HUES48 (cell line): Measurements from ENCODE around the gene ARRDC2.
"Not testable (repeated sequence)": the region's sequence is repeated elsewhere in the genome, so short reads cannot be mapped to it uniquely, and the experiment has no call there.

Source experiments
- H3K27ac ChIP-seq: one replicate; pipeline ENCODE4 v1.7.0; 2013; ENCODE audit warnings: low read depth, low read length, inconsistent platforms
- H3K27me3 ChIP-seq: 2 replicates; pipeline ENCODE4 v1.6.1; 2013; ENCODE audit warnings: mild to moderate bottlenecking, low read length; ENCODE audit not compliant: control insufficient read depth, insufficient read depth
- H3K36me3 ChIP-seq: 2 replicates; pipeline ENCODE4 v1.6.1; 2013; ENCODE audit warnings: low read length; ENCODE audit not compliant: control insufficient read depth, insufficient read depth
- H3K4me1 ChIP-seq: 2 replicates; pipeline ENCODE4 v1.6.1; 2013; ENCODE audit warnings: mild to moderate bottlenecking, low read length; ENCODE audit not compliant: control insufficient read depth, insufficient read depth
- H3K4me3 ChIP-seq: 2 replicates; pipeline ENCODE4 v1.5.1; 2013; ENCODE audit warnings: mild to moderate bottlenecking, low read depth, low read length
- H3K9ac ChIP-seq: 2 replicates; pipeline ENCODE4 v1.6.1; 2013; ENCODE audit warnings: mild to moderate bottlenecking, low read depth, low read length, moderate library complexity
- H3K9me3 ChIP-seq: 2 replicates; pipeline ENCODE4 v1.6.1; 2013; ENCODE audit warnings: low read length; ENCODE audit not compliant: control insufficient read depth, insufficient read depth

ARRDC2 gene

GRCh38 chr19:18005750-18006149 lies 2.2 kb upstream of the ARRDC2 start:
- peaks cover 14% of the 10 kb centered on the region for H3K27me3 ChIP-seq
- not testable (repeated sequence) for H3K4me1 ChIP-seq, H3K36me3 ChIP-seq

GRCh38 chr19:18007044-18007916 lies 690 bp upstream of the ARRDC2 start:
- Histone ChIP-seq H3K9ac (no peak overlapping the region), H3K27me3 (peaks cover under 1% of the 10 kb centered on the region; the same call in 1 of the 2 replicates), H3K4me3 (peak overlapping the region; percentile 75), H3K36me3 (peaks cover 8% of the 10 kb centered on the region; the same call in 1 of the 2 replicates), H3K9me3 (no peaks in the 10 kb centered on the region), H3K27ac (no peak overlapping the region), H3K4me1 (no peaks in the 10 kb centered on the region)

More at GRCh38 chr19:18005750-18006149, 2.2 kb upstream of the ARRDC2 start:
- H3K4me3 ChIP-seq, H3K27ac ChIP-seq, H3K9ac ChIP-seq, H3K9me3 ChIP-seq: not testable (repeated sequence)

GRCh38 chr19:18008814-18009213 lies 844 bp downstream of the ARRDC2 start:
- Histone ChIP-seq H3K9ac (no peak overlapping the region), H3K36me3 (peaks cover 8% of the 10 kb centered on the region), H3K4me1 (no peaks in the 10 kb centered on the region), H3K27me3 (no peaks in the 10 kb centered on the region), H3K4me3 (no peak overlapping the region), H3K9me3 (no peaks in the 10 kb centered on the region), H3K27ac (no peak overlapping the region)

GRCh38 chr19:18009412-18010066 lies 1.6 kb downstream of the ARRDC2 start:
- H3K9ac ChIP-seq: no peak overlapping the region
- H3K4me1 ChIP-seq: no peaks in the 10 kb centered on the region
- H3K27me3 ChIP-seq: no peaks in the 10 kb centered on the region
- H3K4me3 ChIP-seq: no peak overlapping the region
- H3K36me3 ChIP-seq: peaks cover 8% of the 10 kb centered on the region
- H3K27ac ChIP-seq: no peak overlapping the region
- H3K9me3 ChIP-seq: no peaks in the 10 kb centered on the region

GRCh38 chr19:18010149-18010548 lies 2.2 kb downstream of the ARRDC2 start:
- no peak overlapping the region for H3K9ac ChIP-seq
- H3K27ac ChIP-seq: no peak overlapping the region
- no peaks in the 10 kb centered on the region for H3K9me3 ChIP-seq
- no peaks in the 10 kb centered on the region for H3K27me3 ChIP-seq
- H3K4me3 ChIP-seq: no peak overlapping the region
- no peaks in the 10 kb centered on the region for H3K4me1 ChIP-seq
- H3K36me3 ChIP-seq: peaks cover 8% of the 10 kb centered on the region

GRCh38 chr19:18013210-18014111 lies 5.5 kb downstream of the ARRDC2 start:
- no peak overlapping the region for H3K27ac ChIP-seq
- no peak overlapping the region for H3K4me3 ChIP-seq
- H3K4me1 ChIP-seq: no peaks in the 10 kb centered on the region
- peaks cover 8% of the 10 kb centered on the region for H3K36me3 ChIP-seq
- no peaks in the 10 kb centered on the region for H3K27me3 ChIP-seq
- H3K9me3 ChIP-seq: no peaks in the 10 kb centered on the region
- no peak overlapping the region for H3K9ac ChIP-seq

- Histone ChIP-seq H3K4me1 (no peaks in the 10 kb centered on the region), H3K9ac (no peak overlapping the region), H3K4me3 (no peak overlapping the region), H3K9me3 (no peaks in the 10 kb centered on the region), H3K36me3 (peaks cover 7% of the 10 kb centered on the region), H3K27me3 (no peaks in the 10 kb centered on the region), H3K27ac (no peak overlapping the region)
Observed at GRCh38 chr19:18014197-18014596, 6.2 kb downstream of the ARRDC2 start.

- Histone ChIP-seq H3K9me3 (no peaks in the 10 kb centered on the region), H3K36me3 (no peaks in the 10 kb centered on the region; the same call in 1 of the 2 replicates), H3K27ac (no peak overlapping the region), H3K4me1 (no peaks in the 10 kb centered on the region), H3K4me3 (no peak overlapping the region), H3K9ac (no peak overlapping the region), H3K27me3 (no peaks in the 10 kb centered on the region)
Observed at GRCh38 chr19:18016209-18016910, 8.4 kb downstream of the ARRDC2 start.

GRCh38 chr19:18017275-18018083 lies 9.5 kb downstream of the ARRDC2 start:
- H3K36me3 ChIP-seq: no peaks in the 10 kb centered on the region; the same call in 1 of the 2 replicates
- no peaks in the 10 kb centered on the region for H3K9me3 ChIP-seq
- H3K4me1 ChIP-seq: no peaks in the 10 kb centered on the region
- H3K9ac ChIP-seq: no peak overlapping the region
- H3K27ac ChIP-seq: no peak overlapping the region
- no peak overlapping the region for H3K4me3 ChIP-seq
- H3K27me3 ChIP-seq: no peaks in the 10 kb centered on the region
